Mucosa of rectum (tissue), 2 donors: ENCODE measurements around the gene AQP5.

Experiments
- H3K27ac ChIP-seq, 2 donors: one replicate each; pipeline ENCODE4 v1.7.0; 2013; ENCODE audit warnings: inconsistent platforms in 2 of 2, low read depth in 2 of 2, low read length in 2 of 2
- H3K27me3 ChIP-seq, 2 donors: one replicate each; pipeline ENCODE4 v1.7.0; 2013; ENCODE audit warnings: low read length in 2 of 2; ENCODE audit not compliant: control insufficient read depth in 2 of 2, insufficient read depth in 2 of 2
- H3K36me3 ChIP-seq, 2 donors: one replicate each; pipeline ENCODE4 v1.7.0; 2013; ENCODE audit warnings: low read length in 2 of 2; ENCODE audit not compliant: control insufficient read depth in 2 of 2, insufficient read depth in 2 of 2
- H3K4me1 ChIP-seq, 2 donors: one replicate each; pipeline ENCODE4 v1.7.0; 2013; ENCODE audit warnings: low read length in 2 of 2, mild to moderate bottlenecking in 1 of 2; ENCODE audit not compliant: control insufficient read depth in 2 of 2, insufficient read depth in 2 of 2
- H3K4me3 ChIP-seq, 2 donors: one replicate each; pipeline ENCODE4 v1.7.0; 2013; ENCODE audit warnings: low read length in 2 of 2
- H3K9ac ChIP-seq, 2 donors: one replicate each; pipeline ENCODE4 v1.7.0; 2013; ENCODE audit warnings: low read length in 2 of 2, low read depth in 1 of 2, mild to moderate bottlenecking in 1 of 2
- H3K9me3 ChIP-seq, 2 donors: one replicate each; pipeline ENCODE4 v1.7.0; 2013; ENCODE audit warnings: low read length in 2 of 2; ENCODE audit not compliant: control insufficient read depth in 2 of 2
- donor health status: healthy.
- donor health status: Normal muscosa, but diverticular disease.

The AQP5 gene

DNA sequence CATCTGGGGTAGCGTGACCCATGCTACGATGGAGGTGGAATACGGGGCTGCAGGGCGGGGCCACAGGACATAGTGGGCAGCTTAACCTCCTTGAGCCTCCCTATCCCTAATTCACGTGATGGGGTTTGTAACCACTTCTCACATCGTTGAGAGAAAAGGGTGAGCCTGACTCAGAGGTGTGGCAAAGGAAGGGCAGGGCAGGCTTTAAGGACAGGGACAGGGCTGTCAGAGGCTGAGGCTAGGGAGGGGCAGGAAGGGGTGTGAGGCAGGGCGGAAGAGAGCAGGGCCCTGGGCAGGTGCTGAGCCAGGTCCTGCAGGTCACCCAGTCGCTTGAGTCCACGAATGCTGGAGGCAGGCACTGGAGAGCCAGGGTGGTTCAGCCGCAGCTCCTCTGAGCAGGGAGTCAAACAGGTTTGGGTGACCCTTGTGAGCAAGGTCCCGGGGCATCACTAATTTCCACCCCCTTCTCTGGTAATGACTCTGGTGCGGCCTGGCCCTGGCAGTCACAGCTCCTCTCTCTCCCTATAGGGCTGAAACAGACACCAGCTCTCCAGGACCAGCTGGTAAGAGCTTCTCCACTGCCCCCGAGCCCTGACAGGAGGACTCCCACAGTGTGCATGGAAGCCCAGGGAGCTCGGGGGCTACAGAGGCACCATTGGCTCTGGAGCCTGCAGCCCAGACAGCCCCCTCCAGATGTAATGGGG, 18.6 kb upstream of the AQP5 start:
- Histone ChIP-seq H3K27me3 (no peaks in the 10 kb centered on the region), H3K27ac (peak overlapping the region in 1 of 2 donors; percentile 35), H3K4me3 (no peak overlapping the region), H3K9me3 (no peaks in the 10 kb centered on the region), H3K4me1 (peaks cover 7 to 28% of the 10 kb centered on the region in 2 donors), H3K9ac (peak overlapping the region in 1 of 2 donors; percentile 3), H3K36me3 (no peaks in the 10 kb centered on the region)

GRCh38 chr12:49943625-49943960, 18.1 kb upstream of the AQP5 start:
- Histone ChIP-seq H3K4me1 (peaks cover 7 to 28% of the 10 kb centered on the region in 2 donors), H3K27me3 (no peaks in the 10 kb centered on the region), H3K27ac (no peak overlapping the region), H3K36me3 (no peaks in the 10 kb centered on the region), H3K9ac (peak overlapping the region in 1 of 2 donors; percentile 3), H3K4me3 (no peak overlapping the region), H3K9me3 (no peaks in the 10 kb centered on the region)

DNA sequence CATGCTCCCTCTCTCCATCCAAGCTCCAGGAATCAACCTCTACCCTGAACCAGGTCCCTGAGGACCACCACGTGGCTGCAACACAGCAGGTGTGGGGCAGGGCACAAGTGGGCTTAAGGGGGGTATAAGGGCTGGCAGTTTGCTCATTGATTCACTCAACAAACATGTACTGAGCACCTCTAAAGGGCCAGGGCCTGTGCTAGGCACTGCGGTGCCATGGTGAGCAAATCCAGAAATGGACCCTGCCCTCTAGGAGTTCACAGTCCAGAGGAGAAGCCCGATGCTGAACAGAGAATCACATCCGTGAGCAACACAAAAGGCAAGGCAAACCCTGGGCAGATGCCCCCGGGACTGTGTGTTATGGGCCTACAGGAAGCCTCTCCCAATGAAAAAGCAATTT, 17.6 kb upstream of the AQP5 start:
- Histone ChIP-seq H3K4me1 (peaks cover 7 to 28% of the 10 kb centered on the region in 2 donors), H3K27me3 (no peaks in the 10 kb centered on the region), H3K36me3 (no peaks in the 10 kb centered on the region), H3K9me3 (no peaks in the 10 kb centered on the region), H3K9ac (no peak overlapping the region), H3K27ac (no peak overlapping the region), H3K4me3 (no peak overlapping the region)

- no peak overlapping the region for H3K27ac ChIP-seq
- no peak overlapping the region for H3K4me3 ChIP-seq
- H3K9ac ChIP-seq, result no peak overlapping the region
- H3K36me3 ChIP-seq, result no peaks in the 10 kb centered on the region
- H3K9me3 ChIP-seq, result no peaks in the 10 kb centered on the region
- H3K4me1 ChIP-seq, result peaks cover 7 to 28% of the 10 kb centered on the region in 2 donors
- no peaks in the 10 kb centered on the region for H3K27me3 ChIP-seq
Measured at GRCh38 chr12:49944718-49945117, 17.0 kb upstream of the AQP5 start.

DNA sequence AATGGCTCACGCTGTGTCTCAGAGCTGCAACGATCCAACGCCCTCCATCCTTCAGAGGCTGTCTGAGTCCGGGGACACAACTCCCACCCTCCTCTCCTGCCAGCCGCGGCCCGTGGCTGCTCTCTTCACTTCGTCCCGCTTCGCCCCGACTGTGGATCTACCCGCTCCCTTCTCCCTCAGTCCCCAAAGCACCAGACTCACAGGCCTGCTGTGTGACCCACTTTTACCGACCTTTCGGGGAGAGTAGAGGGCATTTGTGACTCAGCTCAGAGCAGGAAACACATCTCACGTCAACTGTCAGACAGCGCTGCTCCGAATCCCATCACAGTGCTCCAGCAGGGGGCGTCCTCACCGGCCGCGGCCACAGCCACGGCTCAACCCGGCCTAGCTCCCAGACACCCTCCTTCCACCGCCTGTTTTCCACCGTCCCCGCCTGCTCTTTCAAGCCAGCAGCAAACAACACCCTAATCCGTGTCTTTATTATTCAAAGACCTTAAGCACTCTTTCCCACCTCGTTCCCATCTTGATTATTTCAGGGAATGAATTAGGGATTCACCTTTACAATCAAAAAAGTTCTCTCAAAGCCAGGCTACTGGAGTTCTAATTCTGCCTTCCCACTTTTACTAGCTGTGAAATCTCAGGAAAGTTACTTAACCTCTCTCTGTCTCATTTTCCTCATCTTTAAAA, 16.1 kb upstream of the AQP5 start:
- H3K27me3 ChIP-seq, result no peaks in the 10 kb centered on the region
- peaks cover 7 to 28% of the 10 kb centered on the region in 2 donors for H3K4me1 ChIP-seq
- H3K4me3 ChIP-seq, result peak overlapping the region; percentile 44 to 51
- H3K27ac ChIP-seq, result peak overlapping the region; percentile 43 to 65
- H3K36me3 ChIP-seq, result no peaks in the 10 kb centered on the region
- H3K9me3 ChIP-seq, result no peaks in the 10 kb centered on the region
- peak overlapping the region; percentile 35 to 46 for H3K9ac ChIP-seq

DNA sequence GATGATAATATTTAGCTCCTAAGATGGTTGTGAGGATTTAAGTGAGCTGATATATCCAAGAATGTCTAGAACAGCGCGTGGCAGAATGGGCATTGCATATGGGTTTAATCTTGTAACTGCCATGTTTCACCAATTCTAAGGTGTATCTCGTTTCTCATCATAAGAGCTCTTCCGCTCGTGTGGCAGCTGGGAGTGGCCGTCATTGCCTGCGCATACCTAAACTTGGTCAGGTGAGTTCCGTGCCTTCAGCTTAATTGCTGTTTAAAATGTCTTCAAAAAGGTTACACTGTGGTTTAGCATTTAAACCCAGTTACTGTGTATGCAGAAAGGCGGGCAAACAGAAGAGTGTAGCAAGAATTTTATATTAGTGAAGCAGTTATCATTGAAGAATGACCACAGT, 15.6 kb upstream of the AQP5 start:
- H3K27ac ChIP-seq, result peak overlapping the region; percentile 43 to 65
- H3K9me3 ChIP-seq, result no peaks in the 10 kb centered on the region
- H3K36me3 ChIP-seq, result no peaks in the 10 kb centered on the region
- peaks cover 7 to 28% of the 10 kb centered on the region in 2 donors for H3K4me1 ChIP-seq
- peak overlapping the region in 1 of 2 donors; percentile 46 for H3K9ac ChIP-seq
- peak overlapping the region in 1 of 2 donors; percentile 51 for H3K4me3 ChIP-seq
- H3K27me3 ChIP-seq, result no peaks in the 10 kb centered on the region

DNA sequence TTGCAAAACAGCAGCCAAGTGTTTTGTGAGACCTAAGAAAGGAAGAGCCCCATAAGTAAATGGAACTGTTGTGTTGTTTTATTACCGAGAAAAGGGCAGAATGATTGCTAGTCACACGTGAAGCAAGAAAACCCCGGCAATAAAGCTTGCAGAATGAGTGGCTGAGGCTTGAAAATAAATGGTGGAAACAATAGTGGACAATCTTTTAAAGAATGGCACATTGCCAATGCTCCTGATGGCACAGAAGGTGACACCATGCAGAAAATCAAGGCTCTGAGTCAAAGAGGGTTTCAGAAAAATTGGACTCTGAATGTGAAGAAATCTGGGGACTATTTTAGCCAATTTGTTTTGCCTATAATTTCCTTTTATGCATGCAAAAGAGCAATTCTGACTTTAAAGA, 15.2 kb upstream of the AQP5 start:
- H3K27me3 ChIP-seq, result no peaks in the 10 kb centered on the region
- no peaks in the 10 kb centered on the region for H3K9me3 ChIP-seq
- H3K4me1 ChIP-seq, result peaks cover 7 to 28% of the 10 kb centered on the region in 2 donors
- H3K9ac ChIP-seq, result peak overlapping the region in 1 of 2 donors; percentile 46
- peak overlapping the region; percentile 43 to 65 for H3K27ac ChIP-seq
- no peak overlapping the region for H3K4me3 ChIP-seq
- no peaks in the 10 kb centered on the region for H3K36me3 ChIP-seq

- Histone ChIP-seq H3K27me3 (no peaks in the 10 kb centered on the region), H3K4me1 (peaks cover 7 to 26% of the 10 kb centered on the region in 2 donors), H3K27ac (no peak overlapping the region), H3K9ac (no peak overlapping the region), H3K4me3 (no peak overlapping the region), H3K9me3 (no peaks in the 10 kb centered on the region), H3K36me3 (no peaks in the 10 kb centered on the region)
Measured at GRCh38 chr12:49947593-49948226, 14.0 kb upstream of the AQP5 start.

- H3K27me3 ChIP-seq, result no peaks in the 10 kb centered on the region
- no peak overlapping the region for H3K9ac ChIP-seq
- H3K27ac ChIP-seq, result no peak overlapping the region
- no peak overlapping the region for H3K4me3 ChIP-seq
- no peaks in the 10 kb centered on the region for H3K9me3 ChIP-seq
- no peaks in the 10 kb centered on the region for H3K36me3 ChIP-seq
- peaks cover 7 to 19% of the 10 kb centered on the region in 2 donors for H3K4me1 ChIP-seq
Measured at GRCh38 chr12:49948866-49949845, 12.5 kb upstream of the AQP5 start.
